GM12878 (cell line): ENCODE measurements around the gene SFXN2. TPM values are rescaled to one million over a fixed set of nuclear protein-coding genes. Genes with fewer than 3 reads are reported as not detected.

Experiments
- ATAC-seq: fragments of 200-7000 bp; cut with Tn5 transposase; 3 replicates; pipeline ENCODE4 v1.9.1; 2020; ENCODE audit warnings: mild to moderate bottlenecking, moderate library complexity
- BruUV-seq: library from RNA; stranded (reverse); fragments of 400-500 nt; replicated peaks from 2 replicates; lab custom pipeline; 2021; lab: Mats Ljungman, UMichigan
- CTCF ChIA-PET: fragments of 300-600 bp; sonication (Branson Sonifier 250); formaldehyde crosslinking; extraction: SDS; loops from one replicate; lab custom pipeline; 2021; ENCODE audit warnings: inconsistent platforms; lab: Yijun Ruan, JAX
- POLR2A ChIA-PET: fragments of 350-600 bp; formaldehyde crosslinking; extraction: SDS; loops from one replicate; lab custom pipeline; 2021; ENCODE audit warnings: inconsistent platforms; lab: Charles Lee
- RAD21 ChIA-PET: fragments of 300-600 bp; sonication (Branson Sonifier 250); formaldehyde crosslinking; loops from one replicate; lab custom pipeline; 2023; ENCODE audit warnings: antibody characterized with exemption; ENCODE audit not compliant: unreplicated experiment; lab: Charles Lee
- SMC1A ChIA-PET: fragments of 300-600 bp; sonication (Branson Sonifier 250); formaldehyde crosslinking; loops from one replicate; lab custom pipeline; 2023; ENCODE audit not compliant: unreplicated experiment, uncharacterized antibody; lab: Charles Lee
- DNase-seq: peaks from one replicate; pipeline ENCODE4 v3.0.0-alpha.2; 2011; ENCODE audit warnings: low read depth, low spot score
- FAIRE-seq: peaks from 3 replicates; lab custom pipeline; 2011; peaks lifted over from hg19 to GRCh38; lab: Jason Lieb, UNC
- H2AFZ ChIP-seq: 2 replicates; pipeline ENCODE4 v1.6.0; 2011; ENCODE audit warnings: low read depth, low read length, control low read depth; ENCODE audit not compliant: control insufficient read depth
- H3K27ac ChIP-seq: 2 replicates; pipeline ENCODE4 v1.5.1; 2011; ENCODE audit warnings: control low read depth; ENCODE audit not compliant: control insufficient read depth, insufficient read depth
- H3K27me3 ChIP-seq, 2 experiments: replicated peaks in 1 of 2; 2 replicates each; pipeline versions ENCODE4 v1.6.0 to v1.6.1; 2011; ENCODE audit warnings: low read length in 1 of 2; ENCODE audit not compliant: control insufficient read depth in 2 of 2, insufficient read depth in 2 of 2
- H3K36me3 ChIP-seq, 2 experiments: 2 replicates each; pipeline ENCODE4 v1.5.1; 2011; ENCODE audit warnings: low read length in 1 of 2; ENCODE audit not compliant: control insufficient read depth in 2 of 2, insufficient read depth in 2 of 2
- H3K4me1 ChIP-seq: 2 replicates; pipeline ENCODE4 v1.6.1; 2011; ENCODE audit warnings: mild to moderate bottlenecking, low read length, moderate library complexity, mixed read lengths; ENCODE audit not compliant: control insufficient read depth, insufficient read depth
- H3K4me2 ChIP-seq: 2 replicates; pipeline ENCODE4 v1.6.0; 2011; ENCODE audit warnings: control low read depth; ENCODE audit not compliant: control insufficient read depth, insufficient read depth
- H3K4me3 ChIP-seq: fragments of 200-600 bp; sonication (generic); 2 replicates; pipeline ENCODE4 v1.5.1; 2016
- H3K79me2 ChIP-seq: 2 replicates; pipeline ENCODE4 v1.6.0; 2011; ENCODE audit warnings: low read length; ENCODE audit not compliant: control insufficient read depth, insufficient read depth
- H3K9ac ChIP-seq: 2 replicates; pipeline ENCODE4 v1.8.0; 2011; ENCODE audit warnings: low read length, control low read depth, mixed read lengths; ENCODE audit not compliant: control insufficient read depth, insufficient read depth
- H3K9me3 ChIP-seq: replicated peaks from 3 replicates; pipeline ENCODE4 v1.5.1; 2011; ENCODE audit warnings: mild to moderate bottlenecking, low read length; ENCODE audit not compliant: control insufficient read depth, insufficient read depth
- H4K20me1 ChIP-seq: 2 replicates; pipeline ENCODE4 v1.6.0; 2011; ENCODE audit not compliant: control insufficient read depth, insufficient read depth
- CHD1 ChIP-seq: IDR thresholded peaks from 2 replicates; pipeline ENCODE4 v1.6.1; 2012; ENCODE audit warnings: low read depth, low read length, improper control_type of control experiment
- CREB1 ChIP-seq: IDR thresholded peaks from 2 replicates; pipeline ENCODE4 v1.6.1; 2012; ENCODE audit warnings: low read depth, mild to moderate bottlenecking, inconsistent platforms
- EED ChIP-seq: sonication (generic); IDR thresholded peaks from 2 replicates; pipeline ENCODE4 v1.6.1; 2016; ENCODE audit warnings: antibody characterized with exemption, low read depth
- NFIC ChIP-seq: IDR thresholded peaks from 2 replicates; pipeline ENCODE4 v1.6.1; 2012; ENCODE audit warnings: low read depth, mild to moderate bottlenecking, inconsistent platforms, low read length, moderate library complexity
- TCF3 ChIP-seq: IDR thresholded peaks from 2 replicates; pipeline ENCODE4 v1.6.1; 2012; ENCODE audit warnings: low read depth, mild to moderate bottlenecking, low read length, borderline replicate concordance; ENCODE audit not compliant: insufficient read depth
- ZNF274 ChIP-seq: IDR thresholded peaks from one replicate; pipeline ENCODE4 v1.8.0; 2011; ENCODE audit not compliant: insufficient read length, insufficient read depth
- WGBS: methylation state at CpG from one replicate; pipeline ENCODE4 v1.1.6; 2016; ENCODE audit warnings: low lambda C conversion rate; ENCODE audit not compliant: insufficient replicate concordance, insufficient coverage; ENCODE audit errors: missing lambda C conversion rate; 5-methylcytosine and 5-hydroxymethylcytosine counted together
- in situ Hi-C: fragments of 300-500 bp; cut with MboI; formaldehyde crosslinking; loops from 9 replicates; pipeline ENCODE4 v1.14.3; 2018; ENCODE audit warnings: mixed read lengths
- intact Hi-C: fragments of 100-400 bp; cut with micrococcal nuclease; formaldehyde crosslinking; loops from one replicate; pipeline ENCODE4 v1.14.2; 2022; ENCODE audit not compliant: unreplicated experiment
- polyA plus RNA-seq, 11 experiments: library from polyadenylated mRNA; depleted of rRNA in 4 of 11; unstranded in 6 of 11; stranded (reverse) in 5 of 11; fragments of >200 nt; fragmentation: Nextera tagmentation in 4 of 11; fragmentation: Illumina TruSeq in 1 of 11; extraction: Ambion mirVana in 4 of 11; extraction: Trizol in 1 of 11; gene quantifications; 1 replicate in 1 of 11; 2 replicates in 10 of 11; pipeline versions ENCODE4 v1.2.1 to v1.2.3, GENCODE V29; 2011 to 2016; ENCODE audit warnings: inconsistent platforms in 2 of 11, missing spikeins in 2 of 11, low read depth in 1 of 11
- total RNA-seq, 4 experiments: library from RNA; depleted of rRNA in 3 of 4; stranded (reverse); fragments of >200 nt in 3 of 4; fragmentation: Illumina TruSeq in 1 of 4; extraction: Trizol in 1 of 4; gene quantifications; 2 replicates each; pipeline versions ENCODE4 v1.2.1 to v1.2.3, GENCODE V29; 2013 to 2021
- TF ChIP-seq, protein P1 (sequence below): fragments of 150-350 bp; IDR thresholded peaks from 2 replicates; pipeline ENCODE4 v1.6.1; 2016; ENCODE audit warnings: low read depth, low read length

SFXN2 gene
- total and polyA plus RNA-seq, 10 of the 15 experiments (the other 5 are each of a cell fraction or from before 2014, with no cell fraction given), result 8.8 to 22.5 (median 18.5) TPM

DNA sequence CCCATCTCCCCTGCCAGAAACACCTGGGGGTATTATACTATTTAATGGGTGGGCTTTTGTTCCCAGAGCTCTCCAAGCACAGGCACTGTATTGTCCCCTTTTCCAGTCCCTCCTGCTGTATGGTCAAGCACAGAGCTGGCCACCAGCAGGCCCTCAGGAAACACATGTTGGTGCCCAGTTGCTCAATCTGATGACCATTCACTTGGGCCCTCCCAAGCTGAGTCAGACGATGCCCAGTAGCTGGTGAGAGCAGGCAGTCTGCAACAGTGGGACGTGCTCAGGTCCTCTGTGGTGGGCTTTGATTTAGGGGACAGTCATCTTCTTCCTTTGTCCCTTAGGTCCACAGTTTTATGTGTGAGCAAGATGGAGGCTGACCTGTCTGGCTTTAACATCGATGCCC lies 11.8 kb downstream of the SFXN2 start:
- no peaks in the 10 kb centered on the region for H3K79me2 ChIP-seq
- intact Hi-C loops, result loop anchor here (5.0 to 10.0 kb wide), 2 partner anchors 111 to 339 kb away; partner anchors contain the start of gene CYP17A1
- no peak overlapping the region for H3K4me3 ChIP-seq
- no peak for FAIRE-seq
- POLR2A ChIA-PET, result interaction anchor here (1.2 to 1.9 kb wide), 2 partner anchors 17 to 177 kb away, joined by 3 to 4 read pairs; partner anchors contain the start of gene WBP1L
- H3K36me3 ChIP-seq, result peaks cover 6 to 13% of the 10 kb centered on the region in 2 experiments; a peak in 3 of 4 replicates
- CTCF ChIA-PET, result interaction anchor here (1.3 to 2.9 kb wide), 6 partner anchors 12 to 174 kb away, joined by 3 to 13 read pairs (median 6); partner anchors contain the start of genes ARL3 and SFXN2
- no peak overlapping the region for H2AFZ ChIP-seq
- no peak overlapping the region for H3K27ac ChIP-seq
- SMC1A ChIA-PET, result interaction anchor here (1.0 to 2.4 kb wide), 2 partner anchors 18 to 176 kb away, joined by 3 to 13 read pairs; no protein-coding TSS in a partner anchor
- ATAC-seq, result no peak
- TF ChIP-seq CHD1, result no peak
- no peak for TF ChIP-seq NFIC
- TF ChIP-seq TCF3, result no peak
- no peak for TF ChIP-seq ZNF274
- no peak for TF ChIP-seq CREB1
- TF ChIP-seq, protein P1, sequence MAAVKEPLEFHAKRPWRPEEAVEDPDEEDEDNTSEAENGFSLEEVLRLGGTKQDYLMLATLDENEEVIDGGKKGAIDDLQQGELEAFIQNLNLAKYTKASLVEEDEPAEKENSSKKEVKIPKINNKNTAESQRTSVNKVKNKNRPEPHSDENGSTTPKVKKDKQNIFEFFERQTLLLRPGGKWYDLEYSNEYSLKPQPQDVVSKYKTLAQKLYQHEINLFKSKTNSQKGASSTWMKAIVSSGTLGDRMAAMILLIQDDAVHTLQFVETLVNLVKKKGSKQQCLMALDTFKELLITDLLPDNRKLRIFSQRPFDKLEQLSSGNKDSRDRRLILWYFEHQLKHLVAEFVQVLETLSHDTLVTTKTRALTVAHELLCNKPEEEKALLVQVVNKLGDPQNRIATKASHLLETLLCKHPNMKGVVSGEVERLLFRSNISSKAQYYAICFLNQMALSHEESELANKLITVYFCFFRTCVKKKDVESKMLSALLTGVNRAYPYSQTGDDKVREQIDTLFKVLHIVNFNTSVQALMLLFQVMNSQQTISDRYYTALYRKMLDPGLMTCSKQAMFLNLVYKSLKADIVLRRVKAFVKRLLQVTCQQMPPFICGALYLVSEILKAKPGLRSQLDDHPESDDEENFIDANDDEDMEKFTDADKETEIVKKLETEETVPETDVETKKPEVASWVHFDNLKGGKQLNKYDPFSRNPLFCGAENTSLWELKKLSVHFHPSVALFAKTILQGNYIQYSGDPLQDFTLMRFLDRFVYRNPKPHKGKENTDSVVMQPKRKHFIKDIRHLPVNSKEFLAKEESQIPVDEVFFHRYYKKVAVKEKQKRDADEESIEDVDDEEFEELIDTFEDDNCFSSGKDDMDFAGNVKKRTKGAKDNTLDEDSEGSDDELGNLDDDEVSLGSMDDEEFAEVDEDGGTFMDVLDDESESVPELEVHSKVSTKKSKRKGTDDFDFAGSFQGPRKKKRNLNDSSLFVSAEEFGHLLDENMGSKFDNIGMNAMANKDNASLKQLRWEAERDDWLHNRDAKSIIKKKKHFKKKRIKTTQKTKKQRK, result no peak
- TF ChIP-seq EED, result no peak
- H3K27me3 ChIP-seq, result no peaks in the 10 kb centered on the region
- H3K9me3 ChIP-seq, result no peaks in the 10 kb centered on the region
- no peak for DNase-seq
- 92% methylated on average over 3 of the region's 3 CpGs for WGBS
- BruUV-seq, result no TSS peak
- H3K4me2 ChIP-seq, result no peak overlapping the region
- no peaks in the 10 kb centered on the region for H4K20me1 ChIP-seq
- RAD21 ChIA-PET, result interaction anchor here (2.4 kb wide), 1 partner anchor 175 kb away, joined by 10 read pairs; no protein-coding TSS in a partner anchor
- no peaks in the 10 kb centered on the region for H3K4me1 ChIP-seq
- in situ Hi-C loops, result loop anchor here (5.0 kb wide), 1 partner anchor 176 kb away; no protein-coding TSS in a partner anchor
- no peak overlapping the region for H3K9ac ChIP-seq
